Fibroblast of upper back skin (primary cell): ENCODE results near the gene BAHCC1.

Experiments used
- DNase-seq: peaks from one replicate; pipeline ENCODE4 v3.0.0-alpha.2; 2013

Gene BAHCC1

DNA sequence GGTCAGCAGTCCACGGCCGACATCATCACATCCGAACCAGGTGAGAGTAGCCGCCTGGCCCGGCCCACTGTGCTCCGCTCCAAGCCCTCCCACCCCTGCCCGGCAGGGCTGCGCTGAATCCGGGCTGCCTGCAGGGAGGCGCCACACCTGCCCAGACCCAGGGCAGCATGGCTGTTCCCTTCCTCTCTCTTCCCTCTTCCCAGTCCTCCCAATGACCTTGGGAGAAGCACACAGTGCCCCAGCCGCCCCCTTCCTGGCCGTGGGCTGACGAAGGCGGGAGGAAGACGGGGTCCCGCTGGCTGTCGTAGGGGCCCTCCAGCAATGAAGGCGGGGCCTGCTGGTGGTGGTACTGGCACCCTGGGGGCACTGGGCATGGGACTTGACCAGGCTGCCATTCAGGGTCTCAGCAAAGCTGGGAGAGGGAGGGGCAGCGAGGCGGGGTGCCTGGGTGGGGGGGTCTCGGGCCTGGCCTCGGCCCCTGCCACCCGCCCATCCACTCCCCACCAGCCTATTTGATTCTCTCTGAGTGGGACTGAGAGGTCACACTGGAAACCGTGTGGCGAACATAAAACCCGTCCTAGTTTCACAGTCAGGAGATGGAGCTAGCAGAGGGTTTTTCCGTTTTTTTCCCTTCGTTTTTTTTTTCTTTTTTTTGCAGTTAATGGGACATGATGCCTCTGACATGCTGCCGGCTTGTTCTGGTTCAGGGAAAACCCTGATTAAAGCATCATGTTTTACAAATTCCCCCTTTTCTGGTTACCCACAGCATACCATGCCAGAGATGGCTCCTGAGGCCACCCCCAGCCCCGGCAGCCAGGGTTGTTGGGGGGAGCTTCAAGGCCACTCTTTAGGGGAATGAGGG, 50.6 kb downstream of the BAHCC1 start:
- no peak for DNase-seq

DNA sequence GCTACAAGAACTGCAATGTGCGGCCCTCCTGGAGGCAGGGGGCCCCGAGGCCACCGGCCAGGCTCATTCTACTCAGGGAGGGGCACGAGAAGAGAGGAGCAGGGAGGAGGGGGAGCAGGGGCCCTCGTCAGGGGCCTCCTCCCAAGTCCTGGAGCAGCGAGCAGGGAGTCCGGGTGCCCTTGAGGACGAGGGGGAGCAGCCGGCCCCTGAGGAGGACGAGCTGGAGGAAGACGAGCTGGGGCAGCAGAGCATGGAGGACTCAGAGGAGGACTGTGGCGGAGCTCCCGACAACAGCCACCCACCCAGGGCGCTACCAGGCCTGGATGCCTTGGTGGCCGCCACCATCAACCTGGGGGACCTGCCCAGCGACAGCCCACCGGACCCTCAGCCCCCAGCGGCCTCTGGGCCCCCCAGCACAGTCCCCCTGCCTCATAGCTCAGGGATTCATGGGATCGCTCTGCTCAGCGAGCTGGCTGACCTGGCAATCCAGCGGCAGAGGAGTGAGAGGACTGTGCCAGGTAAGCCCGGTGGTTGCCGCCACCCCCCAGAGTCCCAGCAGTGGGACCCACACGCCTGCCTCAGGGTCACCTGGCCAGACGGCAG, 52.2 kb downstream of the BAHCC1 start:
- no peak for DNase-seq

DNA sequence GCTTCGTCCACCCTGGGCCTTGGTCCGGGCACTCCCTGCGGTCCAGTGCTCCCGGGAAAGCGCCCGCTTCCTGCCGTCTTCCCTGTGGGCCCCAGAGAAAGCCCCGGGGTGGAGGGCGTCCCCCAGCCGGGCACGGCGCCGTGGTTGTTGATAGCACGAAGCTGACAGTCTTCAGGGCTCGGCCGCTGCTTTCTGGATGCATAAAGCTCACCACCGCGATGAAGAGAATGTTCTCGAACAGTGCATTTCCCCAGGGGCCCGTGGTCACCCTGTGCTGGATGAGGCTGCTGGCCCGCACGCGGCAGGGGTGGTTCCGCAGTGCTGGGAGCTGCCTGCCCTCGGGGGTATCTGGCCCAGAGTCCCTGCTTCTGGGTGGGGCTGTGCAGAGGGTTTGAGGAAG, 53.2 kb downstream of the BAHCC1 start:
- no peak for DNase-seq

DNA sequence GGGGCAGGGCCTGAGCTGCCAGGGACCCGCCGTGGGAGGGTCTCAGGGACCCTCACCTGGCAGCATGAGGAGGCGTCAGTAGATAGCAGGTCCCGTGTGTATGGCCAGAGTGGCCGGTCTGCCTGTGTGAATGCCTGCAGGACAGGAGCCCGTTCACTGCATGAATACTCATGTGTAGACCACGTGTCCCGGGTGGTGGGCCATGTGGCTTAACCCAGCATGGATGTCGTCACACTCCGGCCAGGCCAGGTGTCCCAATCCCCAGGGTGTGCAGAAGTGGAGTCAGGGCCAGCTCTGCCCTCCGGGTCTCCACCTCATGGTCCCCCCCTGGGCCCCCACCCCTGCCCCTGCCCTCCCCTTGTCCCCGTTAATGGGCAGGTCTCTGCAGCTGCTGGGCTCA, 53.7 kb downstream of the BAHCC1 start:
- DNase-seq, result no peak

DNA sequence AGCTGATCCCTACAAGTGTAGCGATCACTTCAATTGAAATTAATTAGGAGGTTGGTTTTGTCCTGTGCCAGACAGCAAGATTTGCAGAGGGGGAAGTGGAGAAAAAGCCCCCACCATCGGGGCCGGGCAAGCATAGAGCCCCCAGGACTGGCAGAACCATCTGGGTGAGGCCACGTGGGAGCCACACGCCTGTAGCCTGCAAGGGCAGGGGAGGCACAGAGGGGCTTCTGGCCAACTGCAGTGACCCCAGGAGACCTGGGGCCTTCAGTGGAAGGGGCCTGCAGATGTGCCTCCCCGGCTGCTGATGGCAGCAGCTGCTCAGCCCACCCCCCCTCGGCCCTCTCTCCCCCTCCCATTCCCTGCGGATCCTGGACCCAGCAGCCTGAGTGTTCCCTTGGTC, 54.1 kb downstream of the BAHCC1 start:
- DNase-seq, result no peak

DNA sequence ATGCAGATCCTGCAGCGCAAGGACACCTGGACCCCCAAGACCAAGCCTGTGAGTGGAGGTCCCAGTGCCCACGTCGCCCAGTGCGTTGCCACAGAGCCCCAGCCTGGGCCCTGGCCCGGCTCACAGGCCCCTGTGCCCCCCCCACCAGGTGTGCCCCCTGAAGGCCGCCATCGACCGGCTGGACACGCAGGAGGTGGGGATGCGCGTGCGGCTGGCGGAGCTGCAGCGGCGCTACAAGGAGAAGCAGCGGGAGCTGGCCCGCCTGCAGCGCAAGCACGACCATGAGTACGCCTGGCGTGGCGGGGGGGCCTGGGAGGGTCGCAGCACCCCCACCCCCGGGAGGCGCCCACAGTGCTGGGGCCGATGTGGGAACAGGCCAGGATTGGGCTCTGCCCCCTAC, 56.6 kb downstream of the BAHCC1 start:
- DNase-seq, result no peak

DNA sequence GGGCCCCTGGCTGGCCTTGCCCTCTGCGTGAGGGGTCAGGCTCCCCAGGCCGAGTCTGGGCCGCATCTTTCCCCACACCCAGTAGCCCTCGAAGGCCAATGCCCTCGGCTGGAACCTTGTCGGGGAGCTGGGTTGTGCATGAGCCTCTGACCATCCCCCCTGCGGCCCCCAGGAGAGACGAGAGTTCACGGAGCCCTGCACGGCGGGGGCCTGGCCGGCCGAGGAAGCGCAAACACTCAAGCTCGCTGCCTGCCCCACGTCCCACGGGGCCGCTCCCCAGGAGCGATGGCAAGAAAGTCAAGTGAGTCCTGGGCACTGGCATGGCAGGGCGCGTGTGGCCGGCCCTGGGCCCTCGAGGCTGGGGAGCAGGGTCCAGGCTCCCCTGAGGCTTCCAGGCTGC, 57.3 kb downstream of the BAHCC1 start:
- DNase-seq, result no peak

DNA sequence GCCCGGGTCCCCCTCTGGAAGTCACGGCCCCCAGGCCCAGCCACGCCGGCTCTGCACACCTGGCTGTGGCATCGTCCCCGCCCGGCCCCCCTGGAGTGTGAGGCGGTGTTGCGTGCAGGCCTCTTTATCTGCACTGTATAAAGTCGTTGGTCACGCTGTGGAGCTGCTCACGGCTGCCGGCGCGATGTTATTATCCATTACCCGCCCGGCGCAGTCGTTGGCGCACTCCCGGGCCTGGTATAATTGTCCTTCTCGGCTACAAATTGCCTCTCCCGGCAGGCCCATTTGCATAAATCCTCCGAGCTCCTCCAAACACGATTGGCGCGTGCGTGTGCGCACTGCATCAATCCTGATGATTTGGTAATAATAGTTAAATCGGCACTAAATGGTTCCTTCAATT, 57.8 kb downstream of the BAHCC1 start:
- no peak for DNase-seq

DNA sequence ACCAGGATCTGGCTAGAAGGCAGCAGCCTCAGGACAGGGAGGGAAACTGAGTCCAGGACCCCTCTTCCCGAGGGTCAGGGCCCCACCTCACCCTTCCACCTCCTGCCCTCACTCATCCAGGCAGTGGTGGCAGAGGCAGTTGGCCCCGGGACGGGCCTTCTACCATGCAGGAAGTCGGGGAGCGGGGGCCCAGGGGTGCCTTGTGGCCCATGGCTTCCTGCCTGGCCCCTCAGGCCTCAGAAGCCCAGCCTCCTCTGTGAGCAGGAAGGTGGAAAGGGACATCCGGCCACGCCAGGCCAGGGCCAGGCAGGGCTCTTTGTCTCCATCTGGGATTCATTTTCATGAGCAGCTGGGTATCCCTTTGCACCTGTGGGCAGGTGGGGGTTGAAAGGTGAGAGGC, 58.5 kb downstream of the BAHCC1 start:
- DNase-seq, result no peak

DNA sequence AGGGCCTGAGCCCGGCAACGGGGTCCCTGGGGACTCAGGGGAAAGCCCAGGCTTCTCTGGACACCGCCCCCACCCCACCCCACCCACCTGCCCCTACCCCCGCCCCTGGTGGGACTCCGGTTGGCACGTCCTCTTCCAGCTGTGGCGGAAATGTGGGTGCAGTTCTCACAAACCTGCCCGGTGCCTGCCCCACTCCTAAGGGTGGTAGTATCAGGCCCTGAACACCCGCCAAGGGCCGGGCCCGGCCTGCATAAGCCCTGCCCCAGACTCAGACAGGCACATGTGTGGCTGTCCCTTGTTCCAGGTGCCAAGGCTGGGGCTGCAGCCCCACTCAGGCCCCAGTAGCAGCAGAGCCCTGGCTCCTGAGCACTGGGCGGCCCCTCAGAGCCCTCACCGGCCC, 59.2 kb downstream of the BAHCC1 start:
- no peak for DNase-seq

DNA sequence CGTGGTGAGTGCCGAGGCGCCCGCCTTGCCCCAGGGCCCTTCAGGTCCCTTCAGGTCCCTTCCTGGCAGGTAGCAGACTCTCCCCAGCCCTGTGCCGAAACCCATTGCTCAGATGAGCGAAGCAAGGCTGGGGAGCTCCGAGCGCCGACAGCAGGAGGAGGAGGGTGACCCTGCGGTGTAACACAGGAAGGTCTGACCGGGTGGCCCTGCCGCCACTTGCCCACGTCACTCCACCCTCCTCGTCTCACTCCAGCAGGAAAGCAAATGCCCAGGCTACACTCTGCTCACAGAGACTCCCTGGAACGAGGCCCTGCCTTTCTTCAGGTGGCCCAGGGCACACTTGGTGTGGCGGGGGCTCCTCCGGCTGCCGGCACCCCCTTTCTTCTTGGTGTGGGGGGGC, 60.1 kb downstream of the BAHCC1 start:
- DNase-seq, result no peak

DNA sequence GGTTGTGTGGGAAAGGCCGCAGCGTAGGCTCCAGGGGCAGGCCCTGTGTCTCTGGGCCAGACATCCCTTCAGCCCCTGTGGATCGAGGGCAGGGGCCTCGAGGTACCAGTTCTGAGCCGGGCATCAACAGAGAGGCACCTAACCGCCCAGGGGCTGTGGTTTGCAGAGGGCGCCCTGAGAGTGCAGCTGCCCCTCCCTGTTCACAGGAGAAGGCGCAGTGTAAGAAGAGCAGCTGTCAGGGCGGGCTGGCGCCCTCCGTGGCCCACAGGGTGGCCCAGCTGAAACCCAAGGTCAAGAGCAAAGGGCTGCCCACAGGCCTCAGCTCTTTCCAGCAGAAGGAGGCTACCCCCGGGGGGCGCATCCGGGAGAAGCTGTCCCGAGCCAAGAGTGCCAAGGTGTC, 60.8 kb downstream of the BAHCC1 start:
- DNase-seq, result no peak

DNA sequence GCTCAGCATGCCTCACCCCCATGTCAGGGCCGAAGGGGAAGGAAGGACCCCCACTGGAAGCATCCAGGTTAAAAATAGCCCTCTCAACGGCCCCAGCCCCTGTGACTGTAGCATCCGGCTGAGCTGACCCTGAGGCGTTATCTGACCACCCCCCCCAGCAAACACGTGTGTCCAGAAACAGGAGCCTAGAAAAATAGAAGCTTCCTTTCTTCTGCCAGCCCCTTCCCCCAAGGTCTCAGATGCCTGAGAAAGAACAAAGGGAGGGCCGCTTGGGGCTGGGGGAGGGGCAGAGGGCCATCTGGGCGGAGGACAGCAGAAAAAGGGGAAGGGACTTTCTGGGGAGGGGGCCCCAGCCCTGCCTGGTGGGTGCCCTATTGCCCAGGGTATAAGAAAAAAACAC, 61.5 kb downstream of the BAHCC1 start:
- no peak for DNase-seq

DNA sequence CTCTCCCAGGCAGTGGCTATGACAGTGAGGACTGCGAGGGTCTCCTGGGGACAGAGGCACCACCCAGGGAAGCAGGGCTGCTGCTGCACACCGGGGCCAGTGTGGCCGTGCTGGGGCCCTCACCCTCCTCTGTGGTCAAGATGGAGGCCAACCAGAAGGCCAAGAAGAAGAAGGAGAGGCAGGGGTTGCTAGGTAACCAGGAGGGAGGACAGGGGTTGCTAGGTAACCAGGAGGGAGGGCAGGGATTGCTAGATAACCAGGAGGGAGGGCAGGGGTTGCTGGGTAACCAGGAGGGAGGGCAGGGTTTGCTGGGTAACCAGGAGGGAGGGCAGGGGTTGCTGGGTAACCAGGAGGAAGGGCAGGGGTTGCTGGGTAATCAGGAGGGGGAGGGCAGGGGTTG, 62.1 kb downstream of the BAHCC1 start:
- DNase-seq, result no peak

DNA sequence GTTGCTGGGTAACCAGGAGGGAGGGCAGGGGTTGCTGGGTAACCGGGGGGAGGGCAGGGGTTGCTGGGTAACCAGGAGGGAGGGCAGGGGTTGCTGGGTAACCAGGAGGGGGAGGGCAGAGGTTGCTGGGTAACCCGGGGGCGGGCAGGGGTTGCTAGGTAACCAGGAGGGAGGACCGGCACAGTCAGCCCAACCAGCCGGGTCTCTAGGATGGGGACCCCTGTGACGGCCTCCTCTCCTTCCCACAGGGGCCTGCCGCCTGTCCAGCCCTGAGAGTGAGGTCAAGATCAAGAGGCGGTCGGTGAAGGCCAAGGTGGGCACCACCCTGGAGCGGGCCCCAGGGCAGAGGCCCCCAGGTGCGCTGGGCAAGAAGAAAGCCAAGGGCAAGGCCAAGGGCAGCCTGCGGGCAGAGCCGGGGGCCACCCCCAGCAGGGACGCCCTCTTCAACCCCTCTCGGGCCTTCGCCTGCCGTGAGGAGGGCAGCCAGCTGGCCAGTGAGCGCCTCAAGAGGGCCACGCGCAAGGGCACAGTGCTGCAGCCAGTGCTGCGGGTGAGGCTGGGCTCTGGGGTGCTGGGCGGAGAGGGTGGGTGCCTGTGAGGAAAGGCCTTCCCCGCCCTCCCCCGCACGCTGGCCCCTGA, 62.8 kb downstream of the BAHCC1 start:
- DNase-seq, result no peak

DNA sequence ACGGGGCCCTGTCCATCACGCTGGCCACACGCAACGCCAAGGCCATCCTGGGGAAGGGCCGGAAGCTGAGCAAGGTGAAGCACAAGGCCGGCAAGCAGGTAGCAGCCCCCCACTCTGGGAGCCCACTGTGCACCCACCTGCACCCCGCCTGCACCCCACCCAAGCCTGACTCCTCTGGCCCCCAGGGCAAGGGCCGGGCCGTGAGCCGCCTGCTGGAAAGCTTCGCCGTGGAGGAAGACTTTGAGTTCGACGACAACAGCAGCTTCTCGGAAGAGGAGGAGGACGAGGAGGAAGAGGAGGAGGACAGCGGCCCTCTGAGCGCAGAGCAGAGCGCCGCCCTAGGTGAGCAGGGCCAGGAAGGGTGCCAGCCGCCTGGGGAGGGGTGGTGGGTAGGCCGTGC, 63.4 kb downstream of the BAHCC1 start:
- no peak for DNase-seq

DNA sequence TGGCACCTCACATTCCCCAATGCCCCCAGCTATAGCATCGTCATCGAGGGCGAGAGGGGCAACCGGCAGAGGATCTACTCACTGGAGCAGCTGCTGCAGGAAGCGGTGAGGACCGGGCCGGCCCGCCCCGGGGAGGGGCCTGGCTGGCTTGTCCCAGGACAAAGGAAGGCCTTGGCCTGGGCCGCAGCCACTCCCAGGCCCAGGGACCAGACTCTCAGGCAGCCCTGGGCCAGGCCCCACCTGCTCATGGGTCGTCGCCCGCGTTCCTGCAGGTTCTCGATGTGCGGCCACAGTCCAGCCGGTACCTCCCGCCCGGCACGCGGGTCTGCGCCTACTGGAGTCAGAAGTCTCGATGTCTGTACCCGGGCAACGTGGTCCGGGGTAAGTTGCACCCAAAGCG, 64.0 kb downstream of the BAHCC1 start:
- DNase-seq, result no peak

DNA sequence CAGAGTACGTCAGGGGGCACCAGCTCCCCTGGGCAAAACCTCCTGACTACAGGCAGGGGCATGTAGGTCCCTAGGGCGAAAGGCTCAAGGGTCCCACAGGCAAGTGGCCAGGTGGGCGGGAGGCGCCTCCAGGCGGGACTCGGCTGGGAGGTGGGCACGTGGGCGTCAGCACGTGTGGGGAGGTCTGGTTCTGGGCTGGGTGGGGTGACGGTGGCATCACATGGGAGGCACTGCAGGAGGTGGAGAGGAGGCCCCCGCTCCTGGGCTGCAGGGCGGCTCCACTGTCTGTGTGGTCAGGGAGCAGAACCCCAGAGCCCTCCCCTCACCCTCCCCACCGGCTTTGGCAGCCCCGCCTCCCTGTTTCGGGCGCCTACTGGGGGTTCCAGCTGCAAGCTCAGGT, 64.6 kb downstream of the BAHCC1 start:
- DNase-seq, result no peak

DNA sequence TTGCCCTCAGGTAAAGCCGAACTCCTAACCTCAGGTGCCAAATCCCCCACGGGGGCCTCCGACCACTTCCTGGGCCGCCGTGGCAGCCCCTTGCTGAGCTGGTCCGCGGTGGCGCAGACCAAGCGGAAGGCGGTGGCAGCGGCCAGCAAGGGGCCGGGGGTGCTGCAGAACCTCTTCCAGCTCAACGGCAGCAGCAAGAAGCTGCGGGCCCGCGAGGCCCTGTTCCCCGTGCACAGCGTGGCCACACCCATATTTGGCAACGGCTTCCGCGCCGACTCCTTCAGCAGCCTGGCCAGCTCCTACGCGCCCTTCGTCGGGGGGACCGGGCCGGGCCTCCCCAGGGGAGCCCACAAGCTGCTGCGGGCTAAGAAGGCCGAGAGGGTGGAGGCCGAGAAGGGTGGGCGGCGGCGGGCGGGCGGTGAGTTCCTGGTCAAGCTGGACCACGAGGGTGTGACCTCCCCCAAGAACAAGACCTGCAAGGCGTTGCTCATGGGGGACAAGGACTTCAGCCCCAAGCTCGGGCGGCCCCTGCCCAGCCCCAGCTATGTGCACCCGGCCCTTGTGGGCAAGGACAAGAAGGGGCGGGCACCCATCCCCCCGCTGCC, 65.7 kb downstream of the BAHCC1 start:
- DNase-seq, result no peak

DNA sequence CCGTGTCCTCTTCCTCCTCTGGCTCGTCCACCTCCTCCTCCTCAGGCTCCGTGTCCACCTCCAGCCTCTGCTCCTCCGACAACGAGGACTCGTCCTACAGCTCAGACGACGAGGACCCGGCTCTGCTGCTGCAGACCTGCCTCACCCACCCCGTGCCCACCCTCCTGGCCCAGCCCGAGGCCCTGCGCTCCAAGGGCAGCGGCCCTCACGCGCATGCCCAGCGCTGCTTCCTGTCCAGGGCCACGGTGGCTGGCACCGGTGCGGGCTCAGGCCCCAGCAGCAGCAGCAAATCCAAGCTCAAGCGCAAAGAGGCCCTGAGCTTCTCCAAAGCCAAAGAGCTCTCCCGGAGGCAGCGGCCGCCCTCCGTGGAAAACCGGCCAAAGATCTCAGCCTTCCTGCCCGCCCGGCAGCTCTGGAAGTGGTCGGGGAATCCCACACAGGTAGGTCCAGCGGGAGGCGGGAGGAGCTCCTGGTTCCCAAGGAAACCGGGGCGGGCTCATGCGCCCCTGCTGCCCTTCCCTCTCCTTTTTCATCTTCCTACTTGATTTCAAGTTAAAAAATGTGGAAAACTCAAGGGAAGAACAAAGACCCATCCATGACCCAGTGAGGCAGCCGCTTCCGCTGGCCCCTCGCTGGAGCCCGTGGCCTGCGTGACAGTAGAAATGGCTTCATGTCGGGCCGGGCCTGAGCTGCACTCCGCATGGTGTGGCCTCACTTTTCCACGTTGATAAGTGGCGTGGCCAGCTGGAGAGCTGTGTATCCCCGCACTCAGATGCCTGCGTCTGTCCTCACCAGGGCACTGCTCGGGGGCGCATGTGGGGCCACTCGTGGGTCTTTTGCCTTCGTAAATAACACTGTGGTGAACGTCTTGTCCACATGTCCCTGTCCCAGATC, 66.6 kb downstream of the BAHCC1 start:
- DNase-seq, result no peak

DNA sequence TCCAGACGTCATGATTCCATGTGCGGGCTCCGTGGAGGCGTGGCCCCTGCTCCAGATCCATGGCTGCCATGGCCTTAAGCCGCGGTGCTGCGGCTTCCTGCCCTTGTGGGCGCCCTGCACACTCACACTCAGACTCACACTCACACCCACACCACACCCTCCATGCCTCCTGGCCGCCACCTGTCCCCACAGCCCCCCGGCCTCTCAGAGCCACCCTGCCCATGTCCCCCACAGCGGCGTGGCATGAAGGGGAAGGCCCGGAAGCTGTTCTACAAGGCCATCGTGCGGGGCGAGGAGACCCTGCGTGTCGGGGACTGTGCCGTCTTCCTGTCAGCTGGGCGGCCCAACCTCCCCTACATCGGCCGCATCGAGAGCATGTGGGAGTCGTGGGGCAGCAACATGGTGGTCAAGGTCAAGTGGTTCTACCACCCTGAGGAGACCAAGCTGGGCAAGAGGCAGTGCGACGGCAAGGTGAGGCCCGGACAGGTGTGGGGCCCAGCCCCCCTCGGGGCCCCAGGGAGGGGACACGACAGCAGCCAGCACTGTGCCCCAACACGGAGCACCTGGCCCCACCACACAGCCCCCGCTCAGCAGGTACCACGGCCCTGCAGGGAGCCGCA, 67.4 kb downstream of the BAHCC1 start:
- DNase-seq, result no peak

DNA sequence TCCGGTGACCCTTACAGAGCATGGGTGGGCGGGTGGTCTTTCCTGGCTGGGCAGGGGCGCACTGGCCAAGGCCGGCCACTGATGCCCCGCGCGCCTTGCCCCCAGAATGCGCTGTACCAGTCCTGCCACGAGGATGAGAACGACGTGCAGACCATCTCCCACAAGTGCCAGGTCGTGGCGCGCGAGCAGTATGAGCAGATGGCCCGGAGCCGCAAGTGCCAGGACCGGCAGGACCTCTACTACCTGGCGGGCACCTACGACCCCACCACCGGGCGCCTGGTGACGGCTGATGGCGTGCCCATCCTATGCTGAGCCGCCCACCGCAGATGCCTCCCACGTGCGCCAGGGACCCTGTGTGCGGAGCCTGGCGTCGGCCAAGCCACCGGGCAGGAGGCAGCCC, 68.2 kb downstream of the BAHCC1 start:
- DNase-seq, result no peak
